GM18907 (cell line): Measurements from ENCODE around the gene DOCK4.
"Not testable (repeated sequence)": the region's sequence is repeated elsewhere in the genome, so short reads cannot be mapped to it uniquely, and the experiment has no call there.

Experiments used
- ATAC-seq: cut with Tn5 transposase; IDR thresholded peaks from one replicate; pipeline ENCODE4 v1.9.1; 2021; ENCODE audit warnings: mild to moderate bottlenecking, moderate library complexity; ENCODE audit not compliant: unreplicated experiment

Gene DOCK4

DNA sequence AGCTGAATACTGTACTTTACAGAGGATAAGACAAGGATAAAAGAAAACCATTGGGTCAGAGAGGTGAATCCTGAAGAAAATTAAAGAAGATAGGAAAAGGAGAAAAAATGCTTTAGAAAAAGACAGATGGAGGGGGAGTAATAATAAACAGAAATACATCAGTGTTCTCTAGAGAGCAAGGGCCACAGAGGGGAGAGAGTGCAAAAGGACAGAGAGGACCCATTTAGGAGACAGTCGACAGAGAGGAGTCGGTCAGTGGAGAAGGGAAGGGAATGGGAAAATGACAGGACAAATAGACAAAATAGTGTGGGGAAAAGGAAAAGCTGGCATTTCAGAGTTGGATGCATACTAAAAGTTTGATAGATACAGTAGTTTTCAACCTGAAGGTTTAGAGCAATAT lies 287.0 kb downstream of the DOCK4 start:
- ATAC-seq = no peak

DNA sequence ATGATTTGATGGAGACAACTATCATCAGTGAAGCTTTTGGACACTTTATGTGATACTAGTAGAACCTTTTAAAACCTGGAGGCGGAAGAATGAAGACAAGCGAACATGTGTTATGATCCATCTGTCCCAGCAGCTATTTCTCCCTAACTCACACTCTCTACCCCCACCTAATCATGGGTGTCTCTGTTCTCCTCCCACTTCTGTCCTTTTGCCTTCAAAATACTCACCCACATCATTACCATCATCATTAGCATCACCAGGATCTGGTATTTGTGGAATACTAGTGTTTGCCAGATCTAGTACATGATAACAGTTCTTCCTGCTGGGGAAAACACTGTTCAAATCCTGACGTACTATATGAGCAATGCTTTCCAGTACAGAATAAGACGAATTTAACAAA lies 287.7 kb downstream of the DOCK4 start:
- no peak for ATAC-seq

DNA sequence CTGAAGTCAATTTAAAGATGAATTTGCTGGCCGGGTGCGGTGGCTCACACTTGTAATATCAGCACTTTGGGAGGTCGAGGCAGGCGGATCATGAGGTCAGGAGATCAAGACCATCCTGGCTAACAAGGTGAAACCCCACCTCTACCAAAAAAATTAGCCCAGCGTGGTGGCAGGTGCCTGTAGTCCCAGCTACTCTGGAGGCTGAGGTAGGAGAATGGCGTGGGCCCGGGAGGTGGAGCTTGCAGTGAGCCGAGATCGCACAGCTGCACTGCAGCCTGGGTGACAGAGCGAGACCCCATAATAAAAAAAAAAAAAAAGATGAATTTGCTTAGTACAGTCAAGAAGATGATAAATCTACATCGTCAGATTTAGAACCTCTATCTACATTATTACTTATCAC lies 288.8 kb downstream of the DOCK4 start:
- ATAC-seq = not testable (repeated sequence)

DNA sequence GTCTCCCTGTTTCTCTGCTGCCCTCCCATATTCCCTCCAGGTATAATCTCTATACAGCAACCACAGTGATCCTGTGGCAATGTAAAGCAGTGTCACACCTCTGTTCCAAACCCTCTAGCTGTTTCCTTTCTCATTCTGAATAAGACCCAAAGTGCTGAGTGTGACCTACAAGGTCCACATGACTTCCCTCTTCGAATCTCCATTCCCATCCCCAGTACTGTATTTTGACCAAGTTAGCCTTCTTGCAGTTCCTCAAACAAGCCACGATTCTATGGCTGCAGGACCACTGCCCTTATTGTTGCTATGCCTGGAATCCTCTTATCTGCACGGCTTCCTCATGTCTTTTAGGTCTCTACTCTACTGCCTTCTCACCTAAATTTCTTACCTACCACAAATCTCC lies 291.9 kb downstream of the DOCK4 start:
- no peak for ATAC-seq

DNA sequence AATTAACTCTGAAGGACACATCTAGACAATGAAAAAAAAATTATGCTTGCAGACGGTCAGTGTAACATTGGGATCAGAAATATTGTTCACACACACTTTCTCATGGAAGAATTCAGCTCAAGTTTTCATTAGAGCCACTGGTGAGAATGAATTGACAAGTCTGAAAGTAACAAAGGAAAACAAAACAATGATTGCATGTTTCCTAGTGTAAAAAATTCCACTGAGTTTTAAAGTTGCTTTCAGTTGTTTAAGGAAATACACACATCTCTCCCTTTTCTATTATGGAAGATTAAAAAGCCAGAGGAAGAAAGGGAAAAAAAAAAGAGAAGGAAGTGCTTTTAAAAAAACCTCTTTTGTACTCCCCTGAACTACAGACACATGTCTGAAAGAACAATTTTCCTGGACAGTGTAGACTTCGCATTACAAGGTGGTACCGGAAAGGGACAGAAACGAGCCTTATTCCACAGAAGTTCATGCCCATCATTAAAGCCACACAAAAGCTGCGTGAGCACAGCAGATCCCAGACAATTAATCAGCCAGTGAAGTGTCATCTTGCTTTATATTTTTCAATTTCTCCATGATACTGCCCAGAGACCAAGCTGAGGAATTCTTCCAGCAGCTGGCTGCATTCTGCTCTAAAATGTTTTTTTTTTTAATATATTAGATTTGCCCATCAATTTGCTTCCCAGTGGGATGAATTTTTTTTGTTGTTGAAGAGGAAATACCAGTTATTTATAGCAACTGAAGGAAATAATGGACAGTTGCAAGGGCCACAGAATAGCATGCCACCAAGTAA lies 294.8 kb downstream of the DOCK4 start:
- no peak for ATAC-seq

DNA sequence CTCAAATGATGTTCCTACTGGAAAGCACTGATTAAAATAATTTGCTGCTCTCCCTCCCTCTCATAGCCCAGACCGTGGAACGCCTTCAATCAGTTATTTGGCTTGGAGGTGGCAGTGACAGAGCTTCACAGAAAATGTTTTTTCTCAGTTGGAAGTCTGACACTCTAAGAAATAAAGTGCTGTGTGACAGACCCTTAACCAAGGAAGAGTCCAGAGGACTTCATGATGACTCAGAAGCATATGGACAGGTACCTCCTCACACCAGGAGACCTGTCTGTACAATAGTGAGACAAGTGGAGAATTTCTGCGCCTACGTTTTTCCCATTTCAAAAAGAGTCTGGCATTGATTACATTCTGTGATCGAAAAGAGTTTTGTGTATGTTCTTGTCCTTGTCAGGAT lies 295.5 kb downstream of the DOCK4 start:
- ATAC-seq = no peak

DNA sequence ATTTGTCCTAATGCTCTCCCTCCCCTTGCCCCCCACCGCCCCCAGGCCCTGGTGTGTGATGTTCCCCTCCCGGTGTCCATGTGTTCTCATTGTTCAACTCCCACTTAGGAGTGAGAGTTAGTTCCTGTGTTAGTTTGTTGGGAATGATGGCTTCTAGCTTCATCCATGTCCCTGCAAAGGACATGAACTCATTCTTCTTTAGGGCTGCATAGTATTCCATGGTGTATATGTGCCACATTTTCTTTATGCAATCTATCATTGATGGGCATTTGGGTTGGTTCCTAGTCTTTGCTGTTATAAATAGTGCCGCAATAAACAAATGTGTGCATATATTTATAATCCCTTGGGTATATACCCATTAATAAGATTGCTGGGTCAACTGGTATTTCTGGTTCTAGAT lies 297.5 kb downstream of the DOCK4 start:
- ATAC-seq = not testable (repeated sequence)

DNA sequence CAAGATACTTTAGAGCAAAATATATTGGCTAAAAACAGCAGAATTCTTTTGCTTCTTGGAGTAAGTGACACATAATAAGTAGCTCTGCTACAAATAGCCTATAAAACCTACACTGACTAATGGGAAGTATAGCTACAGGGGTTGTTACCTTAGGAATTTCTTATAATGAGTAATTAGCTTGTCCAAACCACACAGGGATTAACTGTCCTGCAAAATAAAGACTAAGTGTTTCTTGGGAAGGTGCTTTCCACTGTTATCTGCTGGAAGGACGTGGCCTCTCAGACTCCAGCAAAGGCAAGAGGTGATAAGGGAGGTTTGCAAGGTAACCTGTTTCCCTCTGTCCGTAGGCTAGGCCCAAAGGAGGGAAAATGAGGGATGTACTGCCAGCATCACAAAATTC lies 302.4 kb downstream of the DOCK4 start:
- no peak for ATAC-seq

DNA sequence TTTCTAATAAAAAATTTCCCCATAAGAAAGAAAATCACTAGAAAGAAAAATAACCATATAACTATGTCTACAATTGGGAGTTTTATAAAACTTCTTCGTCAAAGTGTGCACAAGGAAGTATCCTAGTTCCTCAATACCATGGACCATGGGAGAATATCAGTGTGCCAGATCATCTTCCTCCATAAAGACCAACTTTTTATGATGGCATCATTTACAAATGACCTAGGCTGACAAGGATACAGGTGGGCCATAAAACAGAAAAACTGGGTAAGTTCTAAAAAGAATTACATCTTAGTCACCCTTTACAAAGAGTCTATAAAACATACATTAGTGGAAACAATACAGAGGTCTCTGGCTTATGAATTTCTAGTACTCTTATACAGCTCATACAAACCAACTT lies 303.2 kb downstream of the DOCK4 start:
- no peak for ATAC-seq

DNA sequence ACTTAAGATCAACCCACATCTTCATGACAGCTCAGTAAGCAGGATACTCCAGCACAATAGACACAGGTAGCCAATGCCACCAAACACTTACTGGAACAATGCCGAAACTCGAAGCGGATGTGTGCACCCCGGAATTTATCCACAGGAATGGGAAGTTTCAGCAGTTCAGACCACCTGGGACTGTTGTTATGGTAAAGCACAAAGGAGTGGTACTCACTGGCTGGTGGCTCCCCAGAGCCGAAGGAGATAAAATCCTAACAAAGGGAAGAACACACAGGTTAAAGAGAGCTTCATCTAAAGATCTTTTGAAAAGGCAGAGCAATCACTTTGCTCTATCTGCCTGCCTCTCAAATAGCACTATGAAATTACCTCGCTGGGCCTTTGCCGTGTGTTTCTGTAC lies 305.9 kb downstream of the DOCK4 start:
- ATAC-seq = no peak

DNA sequence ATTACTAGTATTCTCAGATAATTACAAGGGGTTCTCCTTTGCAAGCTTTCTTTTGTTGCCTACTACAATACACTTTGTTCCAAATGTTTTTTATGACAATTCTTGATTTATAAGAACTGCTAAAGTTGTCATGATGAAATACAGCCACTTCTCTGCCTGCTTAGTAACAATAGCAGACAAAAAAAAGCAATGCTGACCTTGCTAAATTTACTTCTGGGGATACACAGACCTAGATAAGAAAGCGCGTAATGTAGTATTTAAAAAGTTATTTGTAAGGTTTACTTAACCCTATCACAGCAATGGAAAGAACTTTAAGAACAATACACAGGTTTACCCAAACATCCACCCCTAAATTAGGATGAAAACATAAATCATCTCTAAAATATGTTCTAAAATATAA lies 311.1 kb downstream of the DOCK4 start:
- ATAC-seq = no peak

DNA sequence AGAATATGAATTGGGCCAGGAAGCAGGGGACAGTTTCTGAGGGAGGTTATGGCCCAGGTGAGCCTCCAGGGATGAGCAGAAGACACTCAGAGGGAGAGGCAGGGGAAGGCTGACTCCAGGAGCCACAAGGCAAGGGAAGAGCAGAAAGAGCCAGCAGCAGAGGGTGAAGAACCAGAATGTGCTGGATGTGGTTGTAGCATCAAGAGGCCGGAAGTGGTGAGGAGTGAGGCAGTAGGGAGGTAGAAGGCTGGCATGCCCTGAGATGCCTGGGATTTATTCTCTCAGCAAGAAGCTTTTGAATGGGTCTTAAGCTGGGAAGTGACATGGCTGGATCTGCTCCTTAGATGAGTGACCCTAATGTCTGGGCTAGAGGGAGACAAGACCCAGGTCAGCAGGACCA lies 311.7 kb downstream of the DOCK4 start:
- no peak for ATAC-seq

DNA sequence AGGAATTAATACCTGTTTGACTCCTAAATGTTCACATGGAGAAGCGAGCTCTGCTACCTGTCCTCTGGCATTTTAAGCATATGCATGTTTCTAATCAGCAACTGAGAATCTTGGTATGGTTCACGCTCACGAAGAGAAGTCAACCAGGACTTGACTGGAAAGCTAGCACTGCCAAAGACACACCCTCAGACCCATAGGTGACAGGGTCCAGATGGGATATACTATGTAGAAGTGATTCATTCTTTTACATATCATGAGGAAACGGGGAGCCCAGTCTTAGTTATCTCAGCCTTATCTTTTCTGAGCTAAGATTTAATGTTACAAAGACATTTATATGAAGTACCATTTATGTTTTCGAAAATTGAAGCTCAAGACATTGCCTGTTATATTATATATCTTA lies 313.0 kb downstream of the DOCK4 start:
- no peak for ATAC-seq

DNA sequence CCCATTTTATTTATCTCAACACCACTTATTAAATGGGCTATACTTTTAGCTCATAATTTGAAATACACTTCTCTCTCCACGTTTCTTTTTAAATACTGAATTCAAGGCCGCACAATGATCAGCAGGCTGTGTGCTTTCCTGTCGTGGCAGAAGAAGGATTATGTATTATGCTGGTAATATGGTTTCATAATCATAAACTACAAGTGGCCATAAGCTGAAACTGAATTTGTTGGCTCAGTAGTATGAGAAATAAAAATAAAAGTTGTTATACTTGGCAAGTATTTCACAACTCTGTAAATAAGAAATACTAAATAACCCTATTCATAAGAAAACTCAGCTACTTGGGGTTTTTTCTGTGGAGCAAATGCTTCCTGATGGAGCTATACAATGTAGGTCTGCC lies 313.6 kb downstream of the DOCK4 start:
- no peak for ATAC-seq

DNA sequence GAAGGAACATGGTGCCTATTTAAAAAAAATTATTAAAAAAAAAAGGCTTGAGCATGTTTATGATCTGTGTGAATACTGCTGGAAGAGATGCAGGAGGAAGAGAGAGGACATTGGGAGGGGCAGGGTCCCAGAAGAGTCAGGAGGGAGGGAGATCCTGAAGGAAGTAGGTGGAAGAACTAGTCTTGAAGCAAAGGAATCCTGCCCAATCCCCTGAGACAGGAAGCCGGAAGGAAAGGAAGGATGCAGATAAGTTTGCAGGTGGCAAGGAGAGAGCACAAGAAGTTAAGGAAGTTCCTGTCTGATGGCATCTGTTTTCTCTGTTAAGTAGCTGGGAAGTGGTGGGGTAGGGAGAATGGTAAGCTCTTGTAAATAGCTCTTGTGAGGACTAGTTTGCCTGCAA lies 318.5 kb downstream of the DOCK4 start:
- ATAC-seq = no peak

DNA sequence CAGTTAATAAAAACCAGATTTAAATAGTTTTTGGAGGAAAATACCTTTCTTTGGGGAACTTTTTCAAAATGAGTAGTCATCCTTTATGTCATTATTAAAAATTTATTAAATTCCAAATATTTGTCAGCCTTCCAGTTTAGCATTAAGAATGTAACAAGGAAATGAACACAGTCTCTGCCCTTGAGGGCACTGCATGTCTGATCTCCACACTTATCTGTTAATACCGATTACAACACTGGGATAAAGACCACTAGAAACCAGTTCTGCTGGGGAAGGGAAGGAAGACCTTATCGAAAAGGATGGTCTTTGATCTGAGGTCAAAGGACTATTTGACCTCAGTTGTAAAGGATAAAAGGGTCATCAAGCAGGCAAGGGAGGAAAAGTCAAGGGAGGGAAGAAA lies 320.0 kb downstream of the DOCK4 start:
- ATAC-seq = no peak

DNA sequence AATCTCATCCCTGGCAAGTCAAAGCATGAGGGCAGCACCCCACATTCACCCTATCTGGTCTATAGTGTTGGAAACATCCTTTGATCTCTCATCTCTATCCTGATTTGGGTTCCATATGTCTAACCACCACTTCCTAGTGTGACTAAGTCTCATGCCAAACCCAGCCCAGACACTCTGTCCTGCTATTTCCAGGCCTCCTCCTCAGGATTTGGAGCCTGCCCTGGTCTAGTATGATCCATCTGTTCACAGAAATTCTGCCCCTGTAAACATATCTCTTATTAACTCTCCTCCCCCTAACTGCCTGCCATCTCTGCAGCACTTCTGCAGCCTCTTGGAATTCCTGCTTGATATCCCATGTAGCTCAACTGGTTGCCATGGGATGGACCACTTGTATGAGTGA lies 323.0 kb downstream of the DOCK4 start:
- ATAC-seq = no peak

DNA sequence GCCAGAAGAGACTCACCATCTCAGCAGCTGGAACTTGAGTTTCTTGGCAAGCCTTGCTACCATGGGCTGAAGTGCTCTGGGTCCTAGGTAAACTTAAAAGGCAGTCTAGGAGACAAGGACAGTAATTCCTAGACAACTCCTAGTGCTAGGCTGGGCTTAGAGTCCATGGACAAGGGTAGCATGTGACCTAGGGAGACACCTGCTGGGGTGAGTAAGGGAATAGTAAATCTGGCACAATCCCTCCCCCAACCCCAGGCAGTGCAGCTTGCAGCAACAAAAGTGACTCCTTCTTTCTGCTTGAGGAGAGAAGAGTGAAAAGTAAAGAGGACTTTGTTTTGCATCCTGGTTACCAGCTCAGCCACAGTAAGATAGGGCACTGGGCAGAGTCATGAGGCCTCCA lies 327.4 kb downstream of the DOCK4 start:
- ATAC-seq = no peak

DNA sequence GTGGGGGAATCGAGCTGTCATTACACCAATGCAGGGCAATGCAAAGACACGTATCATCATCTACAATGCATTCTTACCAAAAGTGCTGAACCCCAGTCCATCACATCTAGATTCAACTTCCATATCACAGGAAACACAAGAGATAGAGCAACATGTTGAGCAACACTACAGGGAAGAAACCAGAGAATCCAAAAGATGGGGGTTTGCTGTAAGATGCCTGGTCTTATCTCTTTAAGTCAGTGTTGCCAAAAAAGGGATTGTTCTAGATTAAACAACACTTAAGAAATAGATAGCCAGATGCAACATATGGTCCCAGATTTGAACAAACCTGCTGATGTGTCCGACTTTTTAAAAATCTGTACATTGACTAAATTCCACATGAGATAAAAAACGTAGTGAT lies 328.3 kb downstream of the DOCK4 start:
- ATAC-seq = no peak

DNA sequence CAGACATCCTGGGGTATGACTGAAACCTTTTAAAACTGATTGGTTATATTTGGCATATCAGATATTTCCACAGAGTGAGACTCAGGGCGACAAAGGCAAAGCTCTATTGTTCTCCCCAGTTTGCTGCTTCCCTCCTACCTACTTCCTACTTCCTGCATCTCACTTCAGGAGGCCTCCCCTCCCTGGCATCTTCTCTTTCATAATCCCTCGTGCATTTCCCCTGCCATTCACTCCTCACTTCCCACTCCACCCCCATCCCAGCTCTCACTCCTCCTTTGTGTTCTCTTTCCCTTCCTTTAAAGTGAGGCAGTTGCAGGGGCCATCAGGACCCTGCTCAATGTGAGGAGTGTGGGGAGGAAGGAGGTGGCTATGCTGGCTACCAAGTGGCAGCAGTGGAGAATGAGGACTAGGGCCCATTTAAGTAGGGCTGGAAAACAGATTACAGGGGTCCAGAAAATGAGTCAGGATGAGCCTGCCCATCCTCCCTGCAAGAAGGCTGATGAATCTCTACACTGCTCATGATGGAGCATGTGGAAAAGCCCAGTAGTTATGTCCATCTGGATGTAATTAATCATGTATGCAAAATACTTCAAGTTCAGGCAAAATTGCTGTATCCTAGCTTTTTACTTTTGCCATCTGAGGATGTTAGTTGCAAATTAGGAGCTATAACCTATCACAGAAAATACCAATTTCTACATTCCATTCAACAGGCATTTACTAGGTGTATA lies 332.1 kb downstream of the DOCK4 start:
- ATAC-seq = no peak

DNA sequence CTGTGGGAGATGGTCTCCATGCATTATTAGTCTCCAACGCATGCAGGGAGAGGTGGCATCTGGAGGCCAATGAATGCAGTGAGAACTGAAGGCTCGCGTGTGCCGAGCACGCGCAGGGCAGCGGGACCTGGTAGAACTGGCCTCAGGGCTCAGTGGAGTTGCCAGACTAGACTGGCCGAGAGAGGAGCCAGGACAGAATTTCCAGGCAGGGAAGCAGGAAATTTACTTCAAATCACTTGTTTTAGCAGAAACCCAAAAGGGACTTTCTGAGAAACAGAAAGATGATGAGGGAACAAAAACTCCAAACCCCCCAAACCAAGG lies 332.9 kb downstream of the DOCK4 start:
- no peak for ATAC-seq

DNA sequence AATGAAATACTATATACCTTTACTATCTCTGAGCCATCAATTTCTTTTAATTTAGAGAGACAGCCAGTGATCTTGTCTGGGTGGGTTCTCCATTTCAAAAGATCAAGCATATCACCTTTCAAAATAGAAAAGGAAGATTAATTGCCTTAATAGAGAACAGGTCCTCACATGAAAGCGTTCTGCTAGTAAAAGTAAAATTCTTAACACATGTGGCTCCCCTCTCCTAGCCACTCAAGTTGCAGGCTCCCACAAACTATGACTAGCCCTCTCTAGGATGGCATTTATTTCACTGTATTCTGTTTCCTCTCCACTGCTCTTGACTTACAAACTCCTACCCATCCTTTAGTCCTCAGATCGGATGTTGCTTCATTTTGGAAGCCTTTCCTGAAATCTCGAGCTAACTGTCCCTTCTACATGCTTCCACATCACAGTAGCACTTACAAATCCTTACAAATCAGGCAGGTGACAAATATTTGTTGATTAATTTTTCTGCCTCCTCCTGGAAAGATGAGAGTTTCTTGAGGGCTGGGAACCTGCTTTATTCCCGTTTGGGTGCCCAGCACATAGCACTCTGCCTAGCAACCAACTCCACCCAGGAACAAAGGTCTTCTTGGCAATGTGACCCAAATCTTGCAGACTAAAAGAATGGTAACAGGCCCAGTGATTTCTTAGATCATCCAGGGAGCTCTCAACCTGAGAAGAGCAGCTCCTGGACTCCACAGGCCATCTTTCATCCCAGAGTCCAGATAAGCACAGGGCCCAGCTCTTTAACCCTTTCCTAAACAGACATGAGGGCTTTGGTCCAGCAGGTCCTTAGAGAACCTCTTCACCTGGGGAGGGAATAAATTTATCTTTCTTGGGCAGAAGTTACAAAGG lies 333.5 kb downstream of the DOCK4 start:
- ATAC-seq = no peak
